IMR-90 (cell line): ENCODE measurements around the gene NOL12. TPM values are rescaled to one million over a fixed set of nuclear protein-coding genes. Genes with fewer than 3 reads are reported as not detected.
A peak's percentile ranks its signal among the peaks of the same experiment; 100 is the strongest.
"Not testable (repeated sequence)": the region's sequence is repeated elsewhere in the genome, so short reads cannot be mapped to it uniquely, and the experiment has no call there.

ENCODE experiments used
- ATAC-seq: fragments of 200-7000 bp; cut with Tn5 transposase; 2 replicates; pipeline ENCODE4 v1.9.1; 2020; ENCODE audit warnings: low read depth, mild to moderate bottlenecking, moderate library complexity
- BruUV-seq: library from RNA; stranded (reverse); fragments of 400-500 nt; replicated peaks from 2 replicates; lab custom pipeline; 2021; lab: Mats Ljungman, UMichigan
- CTCF ChIA-PET: fragments of 300-600 bp; formaldehyde crosslinking; extraction: SDS; loops from one replicate; lab custom pipeline; 2021; ENCODE audit warnings: antibody characterized with exemption; lab: Yijun Ruan, JAX
- POLR2A ChIA-PET: fragments of 300-600 bp; sonication (Branson Sonifier 250); formaldehyde crosslinking; loops from one replicate; lab custom pipeline; 2022; ENCODE audit warnings: antibody characterized with exemption; ENCODE audit not compliant: unreplicated experiment; lab: Charles Lee
- DNase-seq: peaks from one replicate; pipeline ENCODE4 v3.0.0; 2013
- H2AFZ ChIP-seq: replicated peaks from 2 replicates; pipeline ENCODE3; 2013; ENCODE audit warnings: low read length, mild to moderate bottlenecking; ENCODE audit not compliant: poor library complexity
- H2AK5ac ChIP-seq: 2 replicates; pipeline ENCODE4 v1.6.1; 2013; ENCODE audit warnings: low read depth, low read length, inconsistent platforms
- H2AK9ac ChIP-seq: replicated peaks from 2 replicates; pipeline ENCODE3; 2013; ENCODE audit warnings: mild to moderate bottlenecking, low read depth, low read length, moderate library complexity; ENCODE audit not compliant: poor library complexity
- H2BK120ac ChIP-seq: 2 replicates; pipeline ENCODE4 v1.6.1; 2013; ENCODE audit warnings: low read depth, low read length, inconsistent platforms
- H2BK15ac ChIP-seq: 3 replicates; pipeline ENCODE4 v1.6.1; 2013; ENCODE audit warnings: low read depth, low read length, inconsistent platforms
- H2BK20ac ChIP-seq: 2 replicates; pipeline ENCODE4 v1.6.1; 2013; ENCODE audit warnings: low read depth, mild to moderate bottlenecking, inconsistent platforms, low read length, moderate library complexity
- H2BK5ac ChIP-seq: 2 replicates; pipeline ENCODE4 v1.6.1; 2013; ENCODE audit warnings: mild to moderate bottlenecking, low read depth, low read length, inconsistent platforms; ENCODE audit not compliant: poor library complexity, severe bottlenecking
- H3K14ac ChIP-seq: replicated peaks from 2 replicates; pipeline ENCODE4 v1.6.1; 2013; ENCODE audit warnings: low read depth, low read length, inconsistent platforms
- H3K18ac ChIP-seq: 2 replicates; pipeline ENCODE4 v1.6.1; 2013; ENCODE audit warnings: low read depth, low read length, control low read depth
- H3K23ac ChIP-seq: 2 replicates; pipeline ENCODE4 v1.6.1; 2013; ENCODE audit warnings: low read depth, low read length, inconsistent platforms
- H3K27ac ChIP-seq: 2 replicates; pipeline ENCODE4 v1.5.1; 2013; ENCODE audit warnings: mild to moderate bottlenecking, control low read depth, low read length; ENCODE audit not compliant: insufficient read depth
- H3K27me3 ChIP-seq: 2 replicates; pipeline ENCODE4 v1.6.1; 2013; ENCODE audit warnings: low read length; ENCODE audit not compliant: control insufficient read depth, insufficient read depth
- H3K36me3 ChIP-seq: 2 replicates; pipeline ENCODE4 v1.6.1; 2013; ENCODE audit warnings: low read length, mixed read lengths; ENCODE audit not compliant: control insufficient read depth, insufficient read depth
- H3K4ac ChIP-seq: 2 replicates; pipeline ENCODE4 v1.6.1; 2013; ENCODE audit warnings: low read depth, low read length, inconsistent platforms
- H3K4me1 ChIP-seq: 2 replicates; pipeline ENCODE4 v1.6.1; 2013; ENCODE audit warnings: low read length, mixed read lengths; ENCODE audit not compliant: control insufficient read depth, insufficient read depth
- H3K4me2 ChIP-seq: 2 replicates; pipeline ENCODE4 v1.6.1; 2013; ENCODE audit warnings: low read depth, mild to moderate bottlenecking, control low read depth, low read length, moderate library complexity
- H3K4me3 ChIP-seq: 2 replicates; pipeline ENCODE4 v1.5.1; 2013; ENCODE audit warnings: low read depth, mild to moderate bottlenecking, control low read depth, low read length, moderate library complexity; ENCODE audit not compliant: insufficient read depth
- H3K56ac ChIP-seq: 2 replicates; pipeline ENCODE4 v1.6.1; 2013; ENCODE audit warnings: low read length, inconsistent platforms; ENCODE audit not compliant: insufficient read depth; ENCODE audit errors: extremely low read depth
- H3K79me1 ChIP-seq, 2 experiments: 2 replicates each; pipeline ENCODE4 v1.6.1; 2013; ENCODE audit warnings: low read length in 2 of 2, inconsistent platforms in 1 of 2, low read depth in 1 of 2
- H3K9ac ChIP-seq: 2 replicates; pipeline ENCODE4 v1.6.1; 2013; ENCODE audit warnings: low read depth, low read length, control low read depth
- H3K9me1 ChIP-seq: 2 replicates; pipeline ENCODE4 v1.6.1; 2013; ENCODE audit warnings: low read length, inconsistent platforms; ENCODE audit not compliant: insufficient read depth
- H3K9me3 ChIP-seq: 2 replicates; pipeline ENCODE4 v1.6.1; 2013; ENCODE audit warnings: low read length; ENCODE audit not compliant: control insufficient read depth, insufficient read depth
- H4K20me1 ChIP-seq: 2 replicates; pipeline ENCODE4 v1.6.1; 2013; ENCODE audit warnings: low read length, inconsistent platforms; ENCODE audit not compliant: insufficient read depth
- H4K5ac ChIP-seq: 2 replicates; pipeline ENCODE4 v1.6.1; 2013; ENCODE audit warnings: mild to moderate bottlenecking, low read depth, low read length, control low read depth
- H4K8ac ChIP-seq, 2 experiments: 2 replicates each; pipeline ENCODE4 v1.6.1; 2013; ENCODE audit warnings: low read depth in 2 of 2, low read length in 2 of 2, control low read depth in 1 of 2, inconsistent platforms in 1 of 2
- H4K91ac ChIP-seq: 2 replicates; pipeline ENCODE4 v1.6.1; 2013; ENCODE audit warnings: low read depth, low read length, inconsistent platforms; ENCODE audit not compliant: insufficient read depth
- BHLHE40 ChIP-seq: fragments of 150-350 bp; IDR thresholded peaks from 2 replicates; pipeline ENCODE4 v1.6.1; 2016; ENCODE audit warnings: mild to moderate bottlenecking, low read depth, low read length
- CEBPB ChIP-seq: IDR thresholded peaks from 2 replicates; pipeline ENCODE4 v1.6.1; 2012; ENCODE audit warnings: low read depth, low read length, improper control_type of control experiment
- POLR2A ChIP-seq: IDR thresholded peaks from 2 replicates; pipeline ENCODE4 v1.6.1; 2012; ENCODE audit warnings: mild to moderate bottlenecking, low read depth, low read length
- RFX5 ChIP-seq: IDR thresholded peaks from 2 replicates; pipeline ENCODE4 v1.8.0; 2012; ENCODE audit warnings: low read depth, mild to moderate bottlenecking, low read length, moderate library complexity
- WGBS, 2 experiments: methylation state at CpG; one replicate each; pipeline versions ENCODE4 v1.1.5 to v1.1.7; 2013; ENCODE audit warnings: missing lambda C conversion rate in 2 of 2; ENCODE audit not compliant: insufficient read length in 1 of 2; ENCODE audit errors: extremely low coverage in 2 of 2; 5-methylcytosine and 5-hydroxymethylcytosine counted together
- dilution Hi-C: fragments of 300-500 bp; cut with HindIII; formaldehyde crosslinking; loops from one replicate; pipeline ENCODE4 v1.14.3; 2018; ENCODE audit warnings: low sequenced_read_pairs; ENCODE audit not compliant: unreplicated experiment
- in situ Hi-C: fragments of 300-500 bp; cut with MboI; formaldehyde crosslinking; loops from 3 replicates; pipeline ENCODE4 v1.14.3; 2019; ENCODE audit warnings: low sequenced_read_pairs, inconsistent platforms, mixed read lengths
- intact Hi-C: fragments of 100-400 bp; cut with micrococcal nuclease; formaldehyde crosslinking; loops from 2 replicates; pipeline ENCODE4 v1.10.0; 2022
- polyA plus RNA-seq, 3 experiments: library from polyadenylated mRNA; depleted of rRNA; stranded (reverse); fragments of >200 nt; gene quantifications; 2 replicates each; pipeline ENCODE4 v1.2.3, GENCODE V29; 2012; ENCODE audit warnings: low replicate concordance in 1 of 3
- total RNA-seq: library from RNA; depleted of rRNA; stranded (reverse); fragments of >200 nt; gene quantifications from 2 replicates; pipeline ENCODE4 v1.2.3, GENCODE V29; 2012
- TF ChIP-seq, protein P1 (sequence below): fragments of 150-350 bp; IDR thresholded peaks from 2 replicates; pipeline ENCODE4 v1.6.1; 2016; ENCODE audit warnings: low read depth, mild to moderate bottlenecking, low read length, moderate library complexity, borderline replicate concordance
- TF ChIP-seq, protein P2 (sequence below): conservative IDR thresholded peaks from 2 replicates; pipeline ENCODE4 v1.5.1; 2012; ENCODE audit warnings: mild to moderate bottlenecking, low read depth, low read length, improper control_type of control experiment

The NOL12 gene
- total and polyA plus RNA-seq, 2 of the 4 experiments (the other 2 are of a cell fraction), result 16.0 to 25.6 TPM

DNA sequence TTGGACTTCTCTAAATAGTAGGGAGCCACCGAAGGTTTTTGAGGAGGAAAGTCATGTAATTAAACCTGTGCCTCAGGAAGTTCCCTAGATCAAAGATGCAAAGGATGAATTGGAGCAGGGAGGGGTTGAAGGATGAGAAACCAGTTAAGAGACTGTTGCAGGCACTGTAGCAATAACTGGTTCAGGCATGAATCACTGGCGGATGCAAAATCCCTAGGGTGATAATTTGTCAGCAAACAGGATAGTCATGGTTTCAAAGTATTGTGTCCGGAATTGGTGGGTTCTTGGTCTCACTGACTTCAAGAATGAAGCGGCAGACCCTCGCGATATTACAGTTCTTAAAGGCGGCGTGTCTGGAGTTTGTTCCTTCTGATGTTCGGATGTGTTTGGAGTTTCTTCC lies 30.6 kb downstream of the NOL12 start:
- no peak overlapping the region for H2BK5ac ChIP-seq
- intact Hi-C loops, result no loop called here
- H3K4ac ChIP-seq, result no peak overlapping the region
- TF ChIP-seq CEBPB (peak; percentile 57; the same call in 1 of the 2 replicates), BHLHE40 (no peak), RFX5 (no peak), POLR2A (no peak)
- TF ChIP-seq, protein P1, sequence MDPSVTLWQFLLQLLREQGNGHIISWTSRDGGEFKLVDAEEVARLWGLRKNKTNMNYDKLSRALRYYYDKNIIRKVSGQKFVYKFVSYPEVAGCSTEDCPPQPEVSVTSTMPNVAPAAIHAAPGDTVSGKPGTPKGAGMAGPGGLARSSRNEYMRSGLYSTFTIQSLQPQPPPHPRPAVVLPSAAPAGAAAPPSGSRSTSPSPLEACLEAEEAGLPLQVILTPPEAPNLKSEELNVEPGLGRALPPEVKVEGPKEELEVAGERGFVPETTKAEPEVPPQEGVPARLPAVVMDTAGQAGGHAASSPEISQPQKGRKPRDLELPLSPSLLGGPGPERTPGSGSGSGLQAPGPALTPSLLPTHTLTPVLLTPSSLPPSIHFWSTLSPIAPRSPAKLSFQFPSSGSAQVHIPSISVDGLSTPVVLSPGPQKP, result no peak
- TF ChIP-seq, protein P2, sequence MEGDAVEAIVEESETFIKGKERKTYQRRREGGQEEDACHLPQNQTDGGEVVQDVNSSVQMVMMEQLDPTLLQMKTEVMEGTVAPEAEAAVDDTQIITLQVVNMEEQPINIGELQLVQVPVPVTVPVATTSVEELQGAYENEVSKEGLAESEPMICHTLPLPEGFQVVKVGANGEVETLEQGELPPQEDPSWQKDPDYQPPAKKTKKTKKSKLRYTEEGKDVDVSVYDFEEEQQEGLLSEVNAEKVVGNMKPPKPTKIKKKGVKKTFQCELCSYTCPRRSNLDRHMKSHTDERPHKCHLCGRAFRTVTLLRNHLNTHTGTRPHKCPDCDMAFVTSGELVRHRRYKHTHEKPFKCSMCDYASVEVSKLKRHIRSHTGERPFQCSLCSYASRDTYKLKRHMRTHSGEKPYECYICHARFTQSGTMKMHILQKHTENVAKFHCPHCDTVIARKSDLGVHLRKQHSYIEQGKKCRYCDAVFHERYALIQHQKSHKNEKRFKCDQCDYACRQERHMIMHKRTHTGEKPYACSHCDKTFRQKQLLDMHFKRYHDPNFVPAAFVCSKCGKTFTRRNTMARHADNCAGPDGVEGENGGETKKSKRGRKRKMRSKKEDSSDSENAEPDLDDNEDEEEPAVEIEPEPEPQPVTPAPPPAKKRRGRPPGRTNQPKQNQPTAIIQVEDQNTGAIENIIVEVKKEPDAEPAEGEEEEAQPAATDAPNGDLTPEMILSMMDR, result no peak
- H3K4me2 ChIP-seq, result no peak overlapping the region
- H4K91ac ChIP-seq, result no peak overlapping the region
- H2AK9ac ChIP-seq, result no peak overlapping the region
- H3K9ac ChIP-seq, result no peak overlapping the region
- no peak overlapping the region for H3K27ac ChIP-seq
- no peaks in the 10 kb centered on the region for H3K4me1 ChIP-seq
- H4K5ac ChIP-seq, result no peak overlapping the region
- dilution Hi-C loops, result no loop called here
- no peaks in the 10 kb centered on the region for H4K20me1 ChIP-seq
- in situ Hi-C loops, result no loop called here
- CTCF ChIA-PET, result no interaction called here
- DNase-seq (peak; percentile 33), ATAC-seq (no peak)
- no peak overlapping the region for H2BK20ac ChIP-seq
- POLR2A ChIA-PET, result no interaction called here
- H2AFZ ChIP-seq, result no peak overlapping the region
- H2BK15ac ChIP-seq, result no peak overlapping the region
- no peak overlapping the region for H2BK120ac ChIP-seq
- no peaks in the 10 kb centered on the region for H3K36me3 ChIP-seq
- H3K18ac ChIP-seq, result no peak overlapping the region
- no peak overlapping the region for H3K14ac ChIP-seq
- no peak overlapping the region for H4K8ac ChIP-seq
- H3K4me3 ChIP-seq, result no peak overlapping the region
- no peak overlapping the region for H3K56ac ChIP-seq
- H2AK5ac ChIP-seq, result no peak overlapping the region
- 98% methylated on average over 6 of the region's 9 CpGs; no CpG with 5 or more reads in 1 of the 2 experiments for WGBS, 2 experiments
- BruUV-seq, result no TSS peak
- H3K9me3 ChIP-seq, result no peaks in the 10 kb centered on the region
- no peaks in the 10 kb centered on the region for H3K79me1 ChIP-seq
- no peak overlapping the region for H3K23ac ChIP-seq
- H3K9me1 ChIP-seq, result no peaks in the 10 kb centered on the region
- H3K27me3 ChIP-seq, result no peaks in the 10 kb centered on the region

DNA sequence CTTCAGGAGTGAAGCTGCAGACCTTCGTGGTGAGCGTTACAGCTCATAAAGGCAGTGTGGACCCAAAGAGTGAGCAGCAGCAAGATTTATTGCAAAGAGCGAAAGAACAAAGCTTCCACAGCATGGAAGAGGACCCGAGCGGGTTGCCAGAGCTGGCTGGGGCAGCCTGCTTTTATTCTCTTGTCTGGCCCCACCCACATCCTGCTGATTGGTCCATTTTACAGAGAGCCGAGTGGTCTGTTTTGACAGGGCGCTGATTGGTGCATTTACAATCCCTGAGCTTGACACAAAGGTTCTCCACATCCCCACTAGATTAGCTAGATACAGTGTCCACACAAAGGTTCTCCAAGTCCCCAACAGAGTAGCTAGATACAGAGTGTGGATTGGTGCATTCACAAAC lies 31.1 kb downstream of the NOL12 start:
- H2AFZ ChIP-seq, H3K9me3 ChIP-seq, intact Hi-C loops, H3K27ac ChIP-seq, H3K4me1 ChIP-seq, H3K4me3 ChIP-seq, H3K56ac ChIP-seq, ATAC-seq, DNase-seq, H2AK9ac ChIP-seq, H4K5ac ChIP-seq, H3K36me3 ChIP-seq, CTCF ChIA-PET, H3K27me3 ChIP-seq, H3K23ac ChIP-seq, H3K14ac ChIP-seq, in situ Hi-C loops, POLR2A ChIA-PET, H3K9ac ChIP-seq, dilution Hi-C loops, H2BK5ac ChIP-seq, H3K9me1 ChIP-seq, H3K79me1 ChIP-seq, H2BK120ac ChIP-seq, H3K4me2 ChIP-seq, H3K18ac ChIP-seq, H2BK20ac ChIP-seq, H2AK5ac ChIP-seq, H4K20me1 ChIP-seq, H2BK15ac ChIP-seq, BruUV-seq, H4K8ac ChIP-seq, H4K91ac ChIP-seq, H3K4ac ChIP-seq: not testable (repeated sequence)
- 70% methylated on average over 2 of the region's 7 CpGs; no CpG with 5 or more reads in 1 of the 2 experiments for WGBS, 2 experiments
